Measurements from ENCODE around the gene ZNF768. TPM values are rescaled to one million over a fixed set of nuclear protein-coding genes. Genes with fewer than 3 reads are reported as not detected.

Gene ZNF768
- total RNA-seq, 1 experiment from 2014 or later = 68.3 TPM

DNA sequence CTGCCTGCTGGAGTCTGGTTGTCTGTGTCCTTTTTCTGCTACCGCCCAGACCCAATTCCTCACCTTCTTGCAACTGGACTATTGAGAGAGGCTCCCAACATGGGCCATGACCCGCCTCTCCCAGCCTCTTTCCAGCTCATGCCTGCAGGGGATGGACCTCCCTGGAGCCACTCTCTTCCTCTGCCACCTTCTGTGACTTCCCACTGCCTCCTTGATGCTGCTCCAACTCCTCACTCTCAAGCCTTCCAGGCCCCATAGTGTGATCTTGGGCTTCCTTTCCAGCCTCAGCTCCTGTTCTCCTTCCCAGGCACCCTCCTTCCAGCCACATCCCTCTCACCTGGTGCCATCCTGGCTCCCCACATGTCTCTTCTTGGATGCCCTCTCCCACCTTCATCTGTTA lies 11.1 kb downstream of the ZNF768 start:
- Histone ChIP-seq H3K27ac (ENCODE audit: low read length) (no peak overlapping the region), H3K27me3 (ENCODE audit: control insufficient read depth, insufficient read depth, low read length) (no peaks in the 10 kb centered on the region), H3K9me3 (ENCODE audit: control insufficient read depth, insufficient read depth, low read depth, low read length) (no peaks in the 10 kb centered on the region), H3K36me3 (ENCODE audit: control insufficient read depth, insufficient read depth, low read length) (no peaks in the 10 kb centered on the region), H3K4me1 (ENCODE audit: control insufficient read depth, insufficient read depth, low read length) (no peaks in the 10 kb centered on the region), H3K4me3 (ENCODE audit: low read depth in 2 of 2, low read length in 2 of 2) (no peak overlapping the region)
- no peak for ATAC-seq
- no peak for DNase-seq (ENCODE audit: low read depth, low spot score)
- ChIA-PET CTCF (no interaction called here), POLR2A (interaction anchor here (0.5 kb wide), 1 partner anchor 81 kb away, joined by 10 read pairs; no protein-coding TSS in a partner anchor)
- TF ChIP-seq, protein P1, sequence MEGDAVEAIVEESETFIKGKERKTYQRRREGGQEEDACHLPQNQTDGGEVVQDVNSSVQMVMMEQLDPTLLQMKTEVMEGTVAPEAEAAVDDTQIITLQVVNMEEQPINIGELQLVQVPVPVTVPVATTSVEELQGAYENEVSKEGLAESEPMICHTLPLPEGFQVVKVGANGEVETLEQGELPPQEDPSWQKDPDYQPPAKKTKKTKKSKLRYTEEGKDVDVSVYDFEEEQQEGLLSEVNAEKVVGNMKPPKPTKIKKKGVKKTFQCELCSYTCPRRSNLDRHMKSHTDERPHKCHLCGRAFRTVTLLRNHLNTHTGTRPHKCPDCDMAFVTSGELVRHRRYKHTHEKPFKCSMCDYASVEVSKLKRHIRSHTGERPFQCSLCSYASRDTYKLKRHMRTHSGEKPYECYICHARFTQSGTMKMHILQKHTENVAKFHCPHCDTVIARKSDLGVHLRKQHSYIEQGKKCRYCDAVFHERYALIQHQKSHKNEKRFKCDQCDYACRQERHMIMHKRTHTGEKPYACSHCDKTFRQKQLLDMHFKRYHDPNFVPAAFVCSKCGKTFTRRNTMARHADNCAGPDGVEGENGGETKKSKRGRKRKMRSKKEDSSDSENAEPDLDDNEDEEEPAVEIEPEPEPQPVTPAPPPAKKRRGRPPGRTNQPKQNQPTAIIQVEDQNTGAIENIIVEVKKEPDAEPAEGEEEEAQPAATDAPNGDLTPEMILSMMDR (IDR thresholded peaks at IDR 0.05) = no peak
- TF ChIP-seq SIN3A (IDR thresholded peaks at IDR 0.05; ENCODE audit: borderline replicate concordance, insufficient read depth, low read depth, low read length) = no peak
- TF ChIP-seq, protein P2, sequence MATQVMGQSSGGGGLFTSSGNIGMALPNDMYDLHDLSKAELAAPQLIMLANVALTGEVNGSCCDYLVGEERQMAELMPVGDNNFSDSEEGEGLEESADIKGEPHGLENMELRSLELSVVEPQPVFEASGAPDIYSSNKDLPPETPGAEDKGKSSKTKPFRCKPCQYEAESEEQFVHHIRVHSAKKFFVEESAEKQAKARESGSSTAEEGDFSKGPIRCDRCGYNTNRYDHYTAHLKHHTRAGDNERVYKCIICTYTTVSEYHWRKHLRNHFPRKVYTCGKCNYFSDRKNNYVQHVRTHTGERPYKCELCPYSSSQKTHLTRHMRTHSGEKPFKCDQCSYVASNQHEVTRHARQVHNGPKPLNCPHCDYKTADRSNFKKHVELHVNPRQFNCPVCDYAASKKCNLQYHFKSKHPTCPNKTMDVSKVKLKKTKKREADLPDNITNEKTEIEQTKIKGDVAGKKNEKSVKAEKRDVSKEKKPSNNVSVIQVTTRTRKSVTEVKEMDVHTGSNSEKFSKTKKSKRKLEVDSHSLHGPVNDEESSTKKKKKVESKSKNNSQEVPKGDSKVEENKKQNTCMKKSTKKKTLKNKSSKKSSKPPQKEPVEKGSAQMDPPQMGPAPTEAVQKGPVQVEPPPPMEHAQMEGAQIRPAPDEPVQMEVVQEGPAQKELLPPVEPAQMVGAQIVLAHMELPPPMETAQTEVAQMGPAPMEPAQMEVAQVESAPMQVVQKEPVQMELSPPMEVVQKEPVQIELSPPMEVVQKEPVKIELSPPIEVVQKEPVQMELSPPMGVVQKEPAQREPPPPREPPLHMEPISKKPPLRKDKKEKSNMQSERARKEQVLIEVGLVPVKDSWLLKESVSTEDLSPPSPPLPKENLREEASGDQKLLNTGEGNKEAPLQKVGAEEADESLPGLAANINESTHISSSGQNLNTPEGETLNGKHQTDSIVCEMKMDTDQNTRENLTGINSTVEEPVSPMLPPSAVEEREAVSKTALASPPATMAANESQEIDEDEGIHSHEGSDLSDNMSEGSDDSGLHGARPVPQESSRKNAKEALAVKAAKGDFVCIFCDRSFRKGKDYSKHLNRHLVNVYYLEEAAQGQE (IDR thresholded peaks at IDR 0.05; ENCODE audit: insufficient read depth in 1 of 2, low read depth in 2 of 2, low read length in 1 of 2) = no peak
- no peak for TF ChIP-seq TCF7L2 (IDR thresholded peaks at IDR 0.05; ENCODE audit: low read depth, low read length)
- TF ChIP-seq POLR2AphosphoS5 (IDR thresholded peaks at IDR 0.05; ENCODE audit: low read depth, low read length) = no peak
- in situ Hi-C loops (cut with HindIII; ENCODE audit: low pct_unique_long_range_greater_than_20kb, low sequenced_read_pairs) = no loop called here
- BruUV-seq (replicated peaks) = no TSS peak
- intact Hi-C loops (cut with micrococcal nuclease; ENCODE audit: unreplicated experiment) = no loop called here

DNA sequence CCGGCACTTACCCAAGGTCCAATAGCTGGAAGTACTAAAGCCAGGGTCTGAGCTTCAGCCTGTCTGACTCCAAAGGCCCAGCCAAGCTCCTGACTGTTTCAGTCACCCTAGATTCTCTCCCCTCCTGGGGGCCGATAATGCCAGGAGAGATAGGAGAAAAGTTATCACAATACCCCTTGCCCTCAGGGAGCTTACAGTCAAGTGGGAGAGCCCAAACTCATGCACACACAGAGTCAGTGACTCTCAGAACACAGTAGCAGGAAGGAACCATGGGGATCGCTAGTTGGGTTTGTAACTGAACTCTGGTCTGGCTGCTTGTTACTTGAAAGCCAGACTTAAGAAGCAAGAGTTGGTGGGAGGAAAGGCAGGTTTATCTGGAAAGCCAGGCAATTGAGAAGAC lies 14.9 kb downstream of the ZNF768 start:
- intact Hi-C loops (cut with micrococcal nuclease; ENCODE audit: unreplicated experiment) (no loop called here), in situ Hi-C loops (cut with HindIII; ENCODE audit: low pct_unique_long_range_greater_than_20kb, low sequenced_read_pairs) (no loop called here)
- Histone ChIP-seq H3K27ac (ENCODE audit: low read length) (no peak overlapping the region), H3K27me3 (ENCODE audit: control insufficient read depth, insufficient read depth, low read length) (no peaks in the 10 kb centered on the region), H3K4me3 (ENCODE audit: low read depth in 2 of 2, low read length in 2 of 2) (no peak overlapping the region), H3K36me3 (ENCODE audit: control insufficient read depth, insufficient read depth, low read length) (no peaks in the 10 kb centered on the region), H3K9me3 (ENCODE audit: control insufficient read depth, insufficient read depth, low read depth, low read length) (no peaks in the 10 kb centered on the region), H3K4me1 (ENCODE audit: control insufficient read depth, insufficient read depth, low read length) (no peaks in the 10 kb centered on the region)
- no TSS peak for BruUV-seq (replicated peaks)
- DNase-seq (ENCODE audit: low read depth, low spot score) (no peak), ATAC-seq (no peak)
- TF ChIP-seq, protein P2 (IDR thresholded peaks at IDR 0.05; ENCODE audit: insufficient read depth in 1 of 2, low read depth in 2 of 2, low read length in 1 of 2) = no peak
- TF ChIP-seq TCF7L2 (IDR thresholded peaks at IDR 0.05; ENCODE audit: low read depth, low read length) (no peak), SIN3A (IDR thresholded peaks at IDR 0.05; ENCODE audit: borderline replicate concordance, insufficient read depth, low read depth, low read length) (no peak), POLR2AphosphoS5 (IDR thresholded peaks at IDR 0.05; ENCODE audit: low read depth, low read length) (no peak)
- TF ChIP-seq, protein P1 (IDR thresholded peaks at IDR 0.05) = no peak
- CTCF ChIA-PET = no interaction called here
- POLR2A ChIA-PET = no interaction called here
